Uterus (tissue), 4 donors: ENCODE results near the gene SLC22A23. TPM values are rescaled to one million over a fixed set of nuclear protein-coding genes. Genes with fewer than 3 reads are reported as not detected.

Experiments used
- DNase-seq, 2 donors: peaks; one replicate each; pipeline ENCODE4 v3.0.0-alpha.2; 2019 to 2020
- H3K27ac ChIP-seq, 2 donors: fragments of 200-600 bp; sonication (generic); 1 replicate in 1 of 2; 2 replicates in 1 of 2; pipeline ENCODE4 v1.5.1; 2016 to 2018
- H3K27me3 ChIP-seq, 2 donors: fragments of 200-600 bp; sonication (generic); one replicate each; pipeline ENCODE4 v1.5.1; 2018 to 2019; ENCODE audit warnings: control low read depth in 1 of 2
- H3K36me3 ChIP-seq, 2 donors: fragments of 200-600 bp; sonication (generic); one replicate each; pipeline ENCODE4 v1.5.1; 2019; ENCODE audit warnings: control low read depth in 1 of 2
- H3K4me1 ChIP-seq, 2 donors: fragments of 200-600 bp; sonication (generic); one replicate each; pipeline ENCODE4 v1.5.1; 2018 to 2019; ENCODE audit warnings: control low read depth in 1 of 2
- H3K4me3 ChIP-seq, 2 donors: fragments of 200-600 bp; sonication (generic); 1 replicate in 1 of 2; 2 replicates in 1 of 2; pipeline ENCODE4 v1.5.1; 2018 to 2019; ENCODE audit warnings: mild to moderate bottlenecking in 1 of 2
- H3K9me3 ChIP-seq, 2 donors: fragments of 200-600 bp; sonication (generic); one replicate each; pipeline ENCODE4 v1.5.1; 2019; ENCODE audit warnings: control low read depth in 1 of 2
- POLR2A ChIP-seq, 2 donors: fragments of 450-650 bp; IDR thresholded peaks; one replicate each; pipeline ENCODE4 v1.6.1; 2016; ENCODE audit warnings: antibody characterized with exemption in 2 of 2, mild to moderate bottlenecking in 1 of 2, moderate library complexity in 1 of 2
- intact Hi-C: fragments of 100-400 bp; cut with DNase I; formaldehyde crosslinking; loops from one replicate; pipeline ENCODE4 v1.15.1; 2023; ENCODE audit warnings: low total_unique reads
- total RNA-seq, 4 donors: library from RNA; depleted of rRNA in 3 of 4; stranded (reverse); fragments of >200 nt in 3 of 4; gene quantifications; one replicate each; pipeline versions ENCODE4 v1.1.0 to v1.2.4, GENCODE V29; 2014 to 2023
- TF ChIP-seq, protein P1 (sequence below), 4 experiments: fragments of 200-600 bp in 2 of 4; fragments of 450-650 bp in 2 of 4; sonication (generic) in 2 of 4; IDR thresholded peaks; one replicate each; pipeline ENCODE4 v1.5.1; 2016 to 2019; ENCODE audit warnings: antibody characterized with exemption in 4 of 4, mild to moderate bottlenecking in 2 of 4, moderate library complexity in 1 of 4
- donor health status: DM: yes; HTN: yes; CAD: no.

Gene SLC22A23
- total RNA-seq, 4 donors from 2014 or later = 5.4 to 27.6 (median 9.7) TPM

DNA sequence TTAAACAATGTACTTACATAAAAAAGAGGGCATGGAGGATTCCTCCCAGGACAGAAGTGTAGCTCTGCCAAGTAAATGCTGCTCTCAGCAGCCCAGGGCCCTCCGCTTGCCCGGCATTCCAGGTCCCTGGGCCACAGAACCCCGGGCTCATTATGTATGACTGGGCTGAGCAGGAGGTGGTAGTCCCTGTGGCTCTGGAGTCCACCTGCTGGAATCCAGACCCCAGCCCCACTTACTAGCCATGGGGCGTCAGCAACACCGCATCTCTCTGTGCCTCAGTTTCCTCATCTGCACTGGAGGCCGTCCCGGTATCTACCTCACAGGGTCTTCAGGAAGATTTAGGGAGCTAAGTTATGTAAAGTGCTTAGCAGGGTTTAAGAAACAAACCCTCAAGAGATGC lies 142.7 kb downstream of the SLC22A23 start:
- TF ChIP-seq, protein P1, sequence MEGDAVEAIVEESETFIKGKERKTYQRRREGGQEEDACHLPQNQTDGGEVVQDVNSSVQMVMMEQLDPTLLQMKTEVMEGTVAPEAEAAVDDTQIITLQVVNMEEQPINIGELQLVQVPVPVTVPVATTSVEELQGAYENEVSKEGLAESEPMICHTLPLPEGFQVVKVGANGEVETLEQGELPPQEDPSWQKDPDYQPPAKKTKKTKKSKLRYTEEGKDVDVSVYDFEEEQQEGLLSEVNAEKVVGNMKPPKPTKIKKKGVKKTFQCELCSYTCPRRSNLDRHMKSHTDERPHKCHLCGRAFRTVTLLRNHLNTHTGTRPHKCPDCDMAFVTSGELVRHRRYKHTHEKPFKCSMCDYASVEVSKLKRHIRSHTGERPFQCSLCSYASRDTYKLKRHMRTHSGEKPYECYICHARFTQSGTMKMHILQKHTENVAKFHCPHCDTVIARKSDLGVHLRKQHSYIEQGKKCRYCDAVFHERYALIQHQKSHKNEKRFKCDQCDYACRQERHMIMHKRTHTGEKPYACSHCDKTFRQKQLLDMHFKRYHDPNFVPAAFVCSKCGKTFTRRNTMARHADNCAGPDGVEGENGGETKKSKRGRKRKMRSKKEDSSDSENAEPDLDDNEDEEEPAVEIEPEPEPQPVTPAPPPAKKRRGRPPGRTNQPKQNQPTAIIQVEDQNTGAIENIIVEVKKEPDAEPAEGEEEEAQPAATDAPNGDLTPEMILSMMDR (IDR thresholded peaks at IDR 0.05) = no peak
- no peak for TF ChIP-seq POLR2A (IDR thresholded peaks at IDR 0.05)
- Histone ChIP-seq H3K27me3 (no peaks in the 10 kb centered on the region), H3K36me3 (no peaks in the 10 kb centered on the region), H3K9me3 (no peaks in the 10 kb centered on the region), H3K4me1 (no peaks in the 10 kb centered on the region), H3K4me3 (no peak overlapping the region), H3K27ac (no peak overlapping the region)
- intact Hi-C loops = no loop called here
- peak in 1 of 2 donors; percentile 3 for DNase-seq

DNA sequence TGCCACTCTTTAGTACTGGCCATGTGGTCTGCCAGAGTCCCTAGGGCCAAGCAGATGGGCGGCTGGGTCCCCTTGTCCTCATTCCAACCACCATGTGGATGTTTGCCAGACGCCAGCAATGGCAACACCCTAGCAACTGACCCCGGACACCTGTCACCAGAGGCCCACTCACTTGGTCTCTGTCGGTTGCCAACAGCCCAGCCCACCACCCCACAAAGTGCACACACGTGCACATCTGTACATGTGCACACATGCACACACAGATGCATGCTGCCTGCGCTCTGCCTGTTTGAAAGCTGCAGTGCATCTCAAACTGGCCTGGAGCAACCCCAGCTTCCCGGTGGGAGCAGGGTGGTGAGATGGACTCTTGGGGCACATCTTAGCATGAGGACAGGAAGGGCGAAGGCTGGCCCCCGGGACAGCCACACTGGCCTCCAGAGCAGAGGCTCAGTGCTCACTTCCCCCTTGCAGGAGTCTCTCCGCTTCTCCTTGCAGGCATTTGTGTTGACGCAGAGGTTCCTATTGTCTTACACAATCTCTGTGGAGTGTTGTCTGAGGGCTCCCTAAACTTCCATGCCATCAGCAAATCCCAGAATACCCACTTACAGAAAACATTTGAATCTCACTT lies 144.1 kb downstream of the SLC22A23 start:
- Histone ChIP-seq H3K36me3 (no peaks in the 10 kb centered on the region), H3K27me3 (no peaks in the 10 kb centered on the region), H3K9me3 (no peaks in the 10 kb centered on the region), H3K4me3 (no peak overlapping the region), H3K4me1 (no peaks in the 10 kb centered on the region), H3K27ac (no peak overlapping the region)
- TF ChIP-seq, protein P1 (IDR thresholded peaks at IDR 0.05) = no peak
- no peak for TF ChIP-seq POLR2A (IDR thresholded peaks at IDR 0.05)
- intact Hi-C loops = no loop called here
- DNase-seq = peak in 1 of 2 donors; percentile 16

DNA sequence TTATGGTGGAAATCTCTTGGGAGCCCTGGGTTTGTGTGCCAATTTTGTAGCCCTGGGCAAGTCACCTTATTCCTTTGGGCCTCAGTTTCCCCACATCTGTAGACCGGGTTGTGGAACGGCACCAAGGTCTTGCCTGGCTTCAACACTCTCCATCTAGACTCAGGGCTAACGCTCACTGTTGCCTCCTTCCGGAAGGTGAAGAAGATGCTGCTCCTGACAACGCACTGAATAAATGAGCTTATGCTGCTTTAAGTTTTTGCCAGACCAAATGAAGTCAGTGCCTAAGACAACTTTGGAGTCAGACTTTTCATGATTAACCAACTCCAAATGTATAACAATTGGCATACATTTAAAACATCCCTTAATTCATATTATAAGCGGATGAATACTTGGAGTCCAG lies 145.0 kb downstream of the SLC22A23 start:
- peak in 1 of 2 donors; percentile 3 for DNase-seq
- H3K27ac ChIP-seq = no peak overlapping the region
- intact Hi-C loops = no loop called here
- no peaks in the 10 kb centered on the region for H3K4me1 ChIP-seq
- TF ChIP-seq, protein P1 (IDR thresholded peaks at IDR 0.05) = no peak
- TF ChIP-seq POLR2A (IDR thresholded peaks at IDR 0.05) = no peak
- H3K27me3 ChIP-seq = no peaks in the 10 kb centered on the region
- no peaks in the 10 kb centered on the region for H3K9me3 ChIP-seq
- H3K4me3 ChIP-seq = no peak overlapping the region
- H3K36me3 ChIP-seq = no peaks in the 10 kb centered on the region

DNA sequence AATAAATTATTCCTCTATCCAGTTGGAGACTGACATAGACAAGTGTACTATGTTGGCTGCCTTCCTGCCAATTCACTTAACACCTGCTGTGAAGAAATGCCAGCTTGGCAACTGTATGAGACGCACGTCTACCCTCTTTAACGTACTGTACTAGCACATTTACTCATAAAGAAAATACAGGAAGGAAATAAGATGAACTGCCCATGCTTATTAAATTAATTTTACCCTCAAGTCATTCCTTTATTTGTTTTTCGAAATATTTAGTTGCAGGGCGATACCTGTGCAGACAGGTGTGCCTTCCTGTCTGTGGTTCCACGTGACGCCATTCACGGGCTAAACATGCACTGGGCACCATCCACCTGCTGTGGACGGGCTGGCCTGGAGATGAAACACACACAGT lies 146.1 kb downstream of the SLC22A23 start:
- no peaks in the 10 kb centered on the region for H3K27me3 ChIP-seq
- TF ChIP-seq, protein P1 (IDR thresholded peaks at IDR 0.05) = no peak
- no peak for TF ChIP-seq POLR2A (IDR thresholded peaks at IDR 0.05)

DNA sequence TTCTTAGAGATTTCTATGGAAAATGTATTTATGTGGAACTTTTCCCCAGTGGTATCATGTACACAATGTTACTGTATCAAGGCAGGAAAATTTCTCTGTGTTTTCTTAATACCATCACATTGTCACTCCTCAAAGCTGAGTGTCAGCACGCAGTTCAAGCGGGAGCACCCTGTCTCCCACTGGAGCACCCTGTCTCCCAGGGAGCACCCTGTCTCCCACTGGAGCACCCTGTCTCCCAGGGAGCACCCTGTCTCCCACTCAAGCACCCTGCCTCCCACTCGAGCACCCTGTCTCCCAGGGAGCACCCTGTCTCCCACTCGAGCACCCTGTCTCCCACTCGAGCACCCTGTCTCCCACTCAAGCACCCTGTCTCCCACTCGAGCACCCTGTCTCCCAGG lies 146.8 kb downstream of the SLC22A23 start:
- DNase-seq = peak in 1 of 2 donors; percentile 9
- no peaks in the 10 kb centered on the region for H3K9me3 ChIP-seq
- H3K36me3 ChIP-seq = no peaks in the 10 kb centered on the region
- H3K27ac ChIP-seq = no peak overlapping the region
- intact Hi-C loops = no loop called here
- H3K4me3 ChIP-seq = no peak overlapping the region
- H3K4me1 ChIP-seq = no peaks in the 10 kb centered on the region
- H3K27me3 ChIP-seq = no peaks in the 10 kb centered on the region
- TF ChIP-seq, protein P1 (IDR thresholded peaks at IDR 0.05) = no peak
- no peak for TF ChIP-seq POLR2A (IDR thresholded peaks at IDR 0.05)

More for the DNA sequence above, 146.1 kb downstream of the SLC22A23 start:
- Histone ChIP-seq H3K4me1 (no peaks in the 10 kb centered on the region), H3K9me3 (no peaks in the 10 kb centered on the region), H3K27ac (no peak overlapping the region), H3K4me3 (no peak overlapping the region), H3K36me3 (no peaks in the 10 kb centered on the region)
- peak in 1 of 2 donors; percentile 6 for DNase-seq
- intact Hi-C loops = no loop called here
